Osteoblast (primary cell): ENCODE measurements around the gene SCRN2. TPM values are rescaled to one million over a fixed set of nuclear protein-coding genes. Genes with fewer than 3 reads are reported as not detected.

Source experiments
- DNase-seq: peaks from one replicate; pipeline ENCODE4 v3.0.0; 2011; ENCODE audit warnings: low spot score, mixed read lengths; ENCODE audit not compliant: insufficient read length; ENCODE audit errors: missing footprints
- H2AFZ ChIP-seq: 2 replicates; pipeline ENCODE4 v1.6.0; 2011; ENCODE audit warnings: mild to moderate bottlenecking, low read length
- H3K27ac ChIP-seq: 2 replicates; pipeline ENCODE4 v1.5.1; 2011; ENCODE audit warnings: mild to moderate bottlenecking, low read depth, low read length, moderate library complexity
- H3K27me3 ChIP-seq: 2 replicates; pipeline ENCODE4 v1.6.0; 2012; ENCODE audit warnings: mild to moderate bottlenecking, control low read depth, inconsistent platforms, low read length, moderate library complexity; ENCODE audit not compliant: insufficient read depth
- H3K36me3 ChIP-seq: 2 replicates; pipeline ENCODE4 v1.5.1; 2011; ENCODE audit warnings: mild to moderate bottlenecking, low read length, control low read depth, moderate library complexity; ENCODE audit not compliant: insufficient read depth
- H3K4me1 ChIP-seq: 2 replicates; pipeline ENCODE4 v1.5.1; 2011; ENCODE audit warnings: mild to moderate bottlenecking, low read length, control low read depth, moderate library complexity; ENCODE audit not compliant: insufficient read depth
- H3K4me2 ChIP-seq: 2 replicates; pipeline ENCODE4 v1.6.0; 2011; ENCODE audit warnings: mild to moderate bottlenecking, low read length; ENCODE audit not compliant: insufficient read depth
- H3K4me3 ChIP-seq: fragments of 200-600 bp; sonication (generic); 3 replicates; pipeline ENCODE4 v1.5.1; 2012; ENCODE audit warnings: mild to moderate bottlenecking, low read length, inconsistent platforms; ENCODE audit not compliant: insufficient read depth
- H3K79me2 ChIP-seq: 2 replicates; pipeline ENCODE4 v1.6.0; 2012; ENCODE audit warnings: mild to moderate bottlenecking, low read length, control low read depth, inconsistent platforms; ENCODE audit not compliant: insufficient read depth
- H3K9me3 ChIP-seq: 2 replicates; pipeline ENCODE4 v1.5.1; 2011; ENCODE audit warnings: low read depth, low read length, control low read depth
- H4K20me1 ChIP-seq: 2 replicates; pipeline ENCODE4 v1.6.0; 2012; ENCODE audit warnings: mild to moderate bottlenecking, low read length, control low read depth; ENCODE audit not compliant: insufficient read depth
- total RNA-seq: library from RNA; depleted of rRNA; stranded (reverse); fragments of >200 nt; gene quantifications from 2 replicates; pipeline ENCODE4 v1.2.3, GENCODE V29; 2012
- TF ChIP-seq, protein P1 (sequence below): IDR thresholded peaks from 2 replicates; pipeline ENCODE4 v1.5.1; 2011; ENCODE audit warnings: mild to moderate bottlenecking, low read depth, low read length, moderate library complexity; ENCODE audit errors: extremely low read depth

SCRN2 gene
- total RNA-seq, 1 donor: 42.7 TPM

GRCh38 chr17:47808830-47809480, 32.1 kb downstream of the SCRN2 start:
- peak; percentile 48 for DNase-seq
- peaks cover 36% of the 10 kb centered on the region for H4K20me1 ChIP-seq
- H3K27me3 ChIP-seq: peaks cover 9% of the 10 kb centered on the region
- no peaks in the 10 kb centered on the region for H3K79me2 ChIP-seq
- no peak overlapping the region for H3K4me3 ChIP-seq
- no peaks in the 10 kb centered on the region for H3K9me3 ChIP-seq
- H3K27ac ChIP-seq: no peak overlapping the region
- H3K4me2 ChIP-seq: no peak overlapping the region
- TF ChIP-seq, protein P1, sequence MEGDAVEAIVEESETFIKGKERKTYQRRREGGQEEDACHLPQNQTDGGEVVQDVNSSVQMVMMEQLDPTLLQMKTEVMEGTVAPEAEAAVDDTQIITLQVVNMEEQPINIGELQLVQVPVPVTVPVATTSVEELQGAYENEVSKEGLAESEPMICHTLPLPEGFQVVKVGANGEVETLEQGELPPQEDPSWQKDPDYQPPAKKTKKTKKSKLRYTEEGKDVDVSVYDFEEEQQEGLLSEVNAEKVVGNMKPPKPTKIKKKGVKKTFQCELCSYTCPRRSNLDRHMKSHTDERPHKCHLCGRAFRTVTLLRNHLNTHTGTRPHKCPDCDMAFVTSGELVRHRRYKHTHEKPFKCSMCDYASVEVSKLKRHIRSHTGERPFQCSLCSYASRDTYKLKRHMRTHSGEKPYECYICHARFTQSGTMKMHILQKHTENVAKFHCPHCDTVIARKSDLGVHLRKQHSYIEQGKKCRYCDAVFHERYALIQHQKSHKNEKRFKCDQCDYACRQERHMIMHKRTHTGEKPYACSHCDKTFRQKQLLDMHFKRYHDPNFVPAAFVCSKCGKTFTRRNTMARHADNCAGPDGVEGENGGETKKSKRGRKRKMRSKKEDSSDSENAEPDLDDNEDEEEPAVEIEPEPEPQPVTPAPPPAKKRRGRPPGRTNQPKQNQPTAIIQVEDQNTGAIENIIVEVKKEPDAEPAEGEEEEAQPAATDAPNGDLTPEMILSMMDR: no peak
- peaks cover 32% of the 10 kb centered on the region for H3K36me3 ChIP-seq
- no peak overlapping the region for H2AFZ ChIP-seq
- H3K4me1 ChIP-seq: peaks cover 10% of the 10 kb centered on the region

DNA sequence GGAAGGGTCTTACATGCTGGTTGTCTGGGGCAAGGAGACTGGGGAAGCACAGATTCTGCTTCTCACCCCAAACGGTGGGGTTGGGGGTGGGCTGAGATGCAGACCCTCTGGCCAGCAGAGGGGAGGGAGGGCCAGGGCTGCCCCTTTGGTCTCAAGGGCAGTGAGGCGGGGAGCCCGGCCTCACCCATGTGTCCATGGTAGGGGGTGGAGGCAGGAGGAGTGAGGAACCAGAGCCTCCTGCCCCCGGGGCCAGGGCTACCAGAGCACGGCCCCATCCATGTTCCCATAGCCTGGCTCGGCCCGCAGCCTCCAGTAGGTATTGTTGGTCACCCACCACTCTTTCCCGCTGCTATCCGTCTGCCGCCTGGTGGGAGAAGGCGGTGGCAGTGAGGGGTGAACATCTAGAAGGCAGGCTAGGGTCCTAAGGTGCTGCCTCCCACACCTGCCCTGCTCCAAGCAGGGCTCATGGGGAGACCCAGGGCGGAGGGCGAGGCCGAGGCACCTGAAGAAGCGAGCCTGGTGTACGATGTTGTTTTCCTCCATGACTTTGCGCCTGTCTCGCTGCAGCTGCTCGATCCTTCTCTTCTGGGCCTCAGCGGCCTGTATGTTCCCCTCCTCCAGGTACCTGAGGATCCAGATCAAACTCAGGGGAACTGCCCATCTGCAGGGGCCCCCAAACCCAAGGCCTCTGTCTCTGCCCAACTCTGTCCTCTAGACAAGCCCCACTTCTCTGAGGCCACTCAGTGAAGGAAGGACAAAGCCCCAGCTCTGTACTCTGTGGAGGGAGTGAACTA, 32.8 kb downstream of the SCRN2 start:
- H3K36me3 ChIP-seq: peaks cover 32% of the 10 kb centered on the region
- no peak overlapping the region for H3K4me3 ChIP-seq
- H3K4me2 ChIP-seq: no peak overlapping the region
- no peak overlapping the region for H3K27ac ChIP-seq
- no peak overlapping the region for H2AFZ ChIP-seq
- H4K20me1 ChIP-seq: peaks cover 36% of the 10 kb centered on the region
- TF ChIP-seq, protein P1: no peak
- H3K4me1 ChIP-seq: peaks cover 10% of the 10 kb centered on the region
- H3K79me2 ChIP-seq: no peaks in the 10 kb centered on the region
- H3K9me3 ChIP-seq: no peaks in the 10 kb centered on the region
- H3K27me3 ChIP-seq: peaks cover 16% of the 10 kb centered on the region
- no peak for DNase-seq

DNA sequence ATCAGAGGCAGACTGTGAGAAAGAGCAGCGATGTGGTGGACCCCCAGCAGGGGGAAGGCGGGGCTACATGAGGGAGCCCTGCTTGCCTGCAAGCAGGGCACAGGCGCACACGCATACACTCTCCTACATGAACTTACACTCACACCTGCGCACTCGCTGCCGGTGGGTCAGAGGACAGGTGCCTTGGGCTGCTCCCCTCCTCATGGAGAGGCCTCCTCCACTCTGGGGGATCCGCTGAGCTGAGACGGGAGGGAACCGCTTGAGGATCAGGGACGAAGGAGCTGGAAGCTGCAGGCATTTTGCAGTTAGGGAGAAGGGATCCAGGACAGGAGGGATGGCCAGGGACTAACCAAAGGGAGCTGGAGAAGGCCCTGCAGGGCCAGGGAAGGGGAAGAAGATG, 33.7 kb downstream of the SCRN2 start:
- peaks cover 29% of the 10 kb centered on the region for H3K36me3 ChIP-seq
- H3K4me2 ChIP-seq: no peak overlapping the region
- no peak overlapping the region for H3K27ac ChIP-seq
- peaks cover 19% of the 10 kb centered on the region for H3K27me3 ChIP-seq
- no peak overlapping the region for H3K4me3 ChIP-seq
- DNase-seq: peak; percentile 22
- TF ChIP-seq, protein P1: no peak
- H3K79me2 ChIP-seq: no peaks in the 10 kb centered on the region
- H3K4me1 ChIP-seq: peaks cover 10% of the 10 kb centered on the region
- peaks cover 33% of the 10 kb centered on the region for H4K20me1 ChIP-seq
- H2AFZ ChIP-seq: no peak overlapping the region
- no peaks in the 10 kb centered on the region for H3K9me3 ChIP-seq

DNA sequence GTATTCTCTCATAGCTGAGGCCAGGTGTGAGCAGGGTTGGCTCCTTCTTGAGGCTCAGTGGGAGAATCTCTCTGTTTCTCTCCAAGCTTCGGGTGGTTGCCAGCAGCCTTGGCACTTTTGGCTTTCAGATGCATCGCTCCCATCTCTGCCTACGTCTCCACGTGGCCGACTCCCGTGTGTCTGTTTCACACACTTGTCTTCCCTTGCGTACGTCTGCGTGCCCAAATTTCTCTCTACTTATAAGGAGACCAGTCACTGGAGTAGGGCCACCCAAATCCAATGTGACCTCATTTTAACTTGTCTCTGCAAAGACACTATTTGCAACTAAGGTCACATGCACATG, 34.2 kb downstream of the SCRN2 start:
- H3K27me3 ChIP-seq: peaks cover 19% of the 10 kb centered on the region
- H3K9me3 ChIP-seq: no peaks in the 10 kb centered on the region

More for the DNA sequence above, 34.2 kb downstream of the SCRN2 start:
- H4K20me1 ChIP-seq: peaks cover 33% of the 10 kb centered on the region
- H3K36me3 ChIP-seq: peaks cover 29% of the 10 kb centered on the region
- DNase-seq: peak; percentile 71
- H3K4me1 ChIP-seq: peaks cover 10% of the 10 kb centered on the region
- TF ChIP-seq, protein P1: no peak
- H3K4me2 ChIP-seq: no peak overlapping the region
- no peak overlapping the region for H3K4me3 ChIP-seq
- H3K79me2 ChIP-seq: no peaks in the 10 kb centered on the region
- H3K27ac ChIP-seq: no peak overlapping the region
- no peak overlapping the region for H2AFZ ChIP-seq
